ENCODE results near the gene SOHLH1. TPM values are rescaled to one million over a fixed set of nuclear protein-coding genes. Genes with fewer than 3 reads are reported as not detected.

SOHLH1 gene
- total and polyA plus RNA-seq, 2 of the 4 experiments (the other 2 are of a cell fraction) = not detected

- TF ChIP-seq CTCF (conservative IDR thresholded peaks at IDR 0.05; ENCODE audit: low read depth, low read length) = no peak
- no peak for TF ChIP-seq POLR2A (IDR thresholded peaks at IDR 0.05; ENCODE audit: low read depth, low read length)
- no peak for TF ChIP-seq RFX5 (IDR thresholded peaks at IDR 0.05; ENCODE audit: low read depth, low read length)
Measured at GRCh38 chr9:135736272-135736978, 37.1 kb upstream of the SOHLH1 start (continued).

GRCh38 chr9:135734616-135735144, 35.4 kb upstream of the SOHLH1 start:
- H3K18ac ChIP-seq (ENCODE audit: low read depth, low read length) = no peak overlapping the region
- DNase-seq (no peak), ATAC-seq (ENCODE audit: low read depth) (no peak)
- H4K5ac ChIP-seq (ENCODE audit: low read depth, low read length) = no peak overlapping the region
- no peak overlapping the region for H2AK5ac ChIP-seq (ENCODE audit: low read depth, low read length)
- no TSS peak for BruUV-seq (replicated peaks)
- ChIA-PET CTCF (no interaction called here), POLR2A (ENCODE audit: unreplicated experiment) (no interaction called here)
- dilution Hi-C loops (cut with HindIII; ENCODE audit: low sequenced_read_pairs, unreplicated experiment) = no loop called here
- H3K4me2 ChIP-seq (ENCODE audit: low read depth, low read length) = no peak overlapping the region
- H3K4me1 ChIP-seq (ENCODE audit: control insufficient read depth, insufficient read depth, low read length) = no peaks in the 10 kb centered on the region
- no peak overlapping the region for H3K23ac ChIP-seq (ENCODE audit: low read depth, low read length)
- no peak for TF ChIP-seq CHD1 (IDR thresholded peaks at IDR 0.05; ENCODE audit: low read depth, low read length)
- TF ChIP-seq CEBPB (IDR thresholded peaks at IDR 0.05; ENCODE audit: low read depth, low read length) = no peak
- TF ChIP-seq SMC3 (IDR thresholded peaks at IDR 0.05; ENCODE audit: low read depth, low read length) = no peak
- no peak for TF ChIP-seq ELK1 (IDR thresholded peaks at IDR 0.05; ENCODE audit: borderline replicate concordance, low read depth, low read length)
- H4K20me1 ChIP-seq (ENCODE audit: insufficient read depth, low read length) = no peaks in the 10 kb centered on the region; the same call in 1 of the 2 replicates
- intact Hi-C loops (cut with micrococcal nuclease) = no loop called here
- no peaks in the 10 kb centered on the region for H3K79me1 ChIP-seq (ENCODE audit: low read depth in 1 of 2, low read length in 2 of 2)
- no peak overlapping the region for H4K91ac ChIP-seq (ENCODE audit: insufficient read depth, low read depth, low read length)
- H3K9ac ChIP-seq (ENCODE audit: low read depth, low read length) = no peak overlapping the region
- H3K14ac ChIP-seq (replicated peaks; ENCODE audit: low read depth, low read length) = no peak overlapping the region
- peaks cover 22% of the 10 kb centered on the region for H3K27me3 ChIP-seq (ENCODE audit: control insufficient read depth, insufficient read depth, low read length)
- no peak overlapping the region for H3K4ac ChIP-seq (ENCODE audit: low read depth, low read length)
- H2BK5ac ChIP-seq (ENCODE audit: low read depth, low read length, poor library complexity, severe bottlenecking) = no peak overlapping the region
- no peak overlapping the region for H3K4me3 ChIP-seq (ENCODE audit: insufficient read depth, low read depth, low read length)
- no peaks in the 10 kb centered on the region for H3K9me1 ChIP-seq (ENCODE audit: insufficient read depth, low read length)
- H3K9me3 ChIP-seq (ENCODE audit: control insufficient read depth, insufficient read depth, low read length) = peaks cover 6% of the 10 kb centered on the region; the same call in 1 of the 2 replicates
- no peak overlapping the region for H2BK20ac ChIP-seq (ENCODE audit: low read depth, low read length)
- no peak overlapping the region for H2AFZ ChIP-seq (replicated peaks; ENCODE audit: low read length, poor library complexity)
- H2AK9ac ChIP-seq (replicated peaks; ENCODE audit: low read depth, low read length, poor library complexity) = no peak overlapping the region
- WGBS, 2 experiments (ENCODE audit: extremely low coverage in 2 of 2, insufficient read length in 1 of 2) = 43% methylated on average over 11 of the region's 27 CpGs; no CpG with 5 or more reads in 1 of the 2 experiments
- in situ Hi-C loops (cut with MboI; ENCODE audit: low sequenced_read_pairs) = no loop called here
- H2BK15ac ChIP-seq (ENCODE audit: low read depth, low read length) = no peak overlapping the region
- H4K8ac ChIP-seq (ENCODE audit: low read depth in 2 of 2, low read length in 2 of 2) = no peak overlapping the region
- H3K36me3 ChIP-seq (ENCODE audit: control insufficient read depth, insufficient read depth, low read length) = no peaks in the 10 kb centered on the region
- H3K56ac ChIP-seq (ENCODE audit: extremely low read depth, insufficient read depth, low read length) = no peak overlapping the region
- no peak overlapping the region for H3K27ac ChIP-seq (ENCODE audit: insufficient read depth, low read length)
- H2BK120ac ChIP-seq (ENCODE audit: low read depth, low read length) = no peak overlapping the region
